Measurements from ENCODE around the gene CAMK2D. TPM values are rescaled to one million over a fixed set of nuclear protein-coding genes. Genes with fewer than 3 reads are reported as not detected.

CAMK2D gene
- total RNA-seq, 1 experiment from 2014 or later, result 7.1 TPM

- no peaks in the 10 kb centered on the region for H3K36me3 ChIP-seq (ENCODE audit: low read depth)
- no peak for TF ChIP-seq EZH2 (IDR thresholded peaks at IDR 0.05; ENCODE audit: low read depth)
- TF ChIP-seq CTCF (conservative IDR thresholded peaks at IDR 0.05), result no peak
- H3F3A ChIP-seq (ENCODE audit: insufficient read depth, low read depth), result no peaks in the 10 kb centered on the region
- H3K9me2 ChIP-seq (ENCODE audit: insufficient read depth), result no peaks in the 10 kb centered on the region
- no TSS peak for BruUV-seq (replicated peaks)
- H3K9me3 ChIP-seq (ENCODE audit: insufficient read depth, low read depth), result no peaks in the 10 kb centered on the region
- POLR2A ChIA-PET (ENCODE audit: unreplicated experiment), result no interaction called here
- no peak overlapping the region for H3K4me2 ChIP-seq
- CTCF ChIA-PET, result no interaction called here
- H3K79me2 ChIP-seq (ENCODE audit: low read depth), result no peaks in the 10 kb centered on the region
- no peak overlapping the region for H3K4me3 ChIP-seq
- no peaks in the 10 kb centered on the region for H4K20me1 ChIP-seq (ENCODE audit: insufficient read depth)
- no peak for DNase-seq
- H3K27me3 ChIP-seq (ENCODE audit: insufficient read depth, low read depth), result no peaks in the 10 kb centered on the region
- H3K4me1 ChIP-seq (replicated peaks; ENCODE audit: insufficient read depth), result no peaks in the 10 kb centered on the region; the same call in 1 of the 2 replicates
- intact Hi-C loops (cut with micrococcal nuclease; ENCODE audit: unreplicated experiment), result no loop called here
- H3K27ac ChIP-seq, result no peak overlapping the region
- no peak overlapping the region for H2AFZ ChIP-seq
These were observed 87.3 kb downstream of the CAMK2D start for GRCh38 chr4:113674251-113674650.

GRCh38 chr4:113673450-113673849 lies 88.1 kb downstream of the CAMK2D start:
- DNase-seq, result no peak
- Histone ChIP-seq H3K9me2 (ENCODE audit: insufficient read depth) (no peaks in the 10 kb centered on the region), H3K4me3 (no peak overlapping the region), H3K4me2 (no peak overlapping the region), H3K27me3 (ENCODE audit: insufficient read depth, low read depth) (no peaks in the 10 kb centered on the region), H3K9me3 (ENCODE audit: insufficient read depth, low read depth) (no peaks in the 10 kb centered on the region), H2AFZ (no peak overlapping the region), H3F3A (ENCODE audit: insufficient read depth, low read depth) (no peaks in the 10 kb centered on the region), H3K27ac (no peak overlapping the region), H3K36me3 (ENCODE audit: low read depth) (no peaks in the 10 kb centered on the region), H3K79me2 (ENCODE audit: low read depth) (no peaks in the 10 kb centered on the region), H4K20me1 (ENCODE audit: insufficient read depth) (no peaks in the 10 kb centered on the region), H3K4me1 (replicated peaks; ENCODE audit: insufficient read depth) (no peaks in the 10 kb centered on the region; the same call in 1 of the 2 replicates)
- TF ChIP-seq CTCF (conservative IDR thresholded peaks at IDR 0.05) (no peak), EZH2 (IDR thresholded peaks at IDR 0.05; ENCODE audit: low read depth) (no peak)
- intact Hi-C loops (cut with micrococcal nuclease; ENCODE audit: unreplicated experiment), result no loop called here
- no TSS peak for BruUV-seq (replicated peaks)
- CTCF ChIA-PET, result no interaction called here
- POLR2A ChIA-PET (ENCODE audit: unreplicated experiment), result no interaction called here

GRCh38 chr4:113666386-113667114 lies 95.0 kb downstream of the CAMK2D start:
- no peaks in the 10 kb centered on the region for H3K4me1 ChIP-seq (replicated peaks; ENCODE audit: insufficient read depth)
- H3K4me3 ChIP-seq, result no peak overlapping the region
- H3K27ac ChIP-seq, result no peak overlapping the region
- no peaks in the 10 kb centered on the region for H3K27me3 ChIP-seq (ENCODE audit: insufficient read depth, low read depth)
- no peaks in the 10 kb centered on the region for H4K20me1 ChIP-seq (ENCODE audit: insufficient read depth)
- H3K9me2 ChIP-seq (ENCODE audit: insufficient read depth), result no peaks in the 10 kb centered on the region
- H3K36me3 ChIP-seq (ENCODE audit: low read depth), result no peaks in the 10 kb centered on the region
- POLR2A ChIA-PET (ENCODE audit: unreplicated experiment), result no interaction called here
- no peaks in the 10 kb centered on the region for H3K9me3 ChIP-seq (ENCODE audit: insufficient read depth, low read depth)
- DNase-seq, result no peak
- H3F3A ChIP-seq (ENCODE audit: insufficient read depth, low read depth), result no peaks in the 10 kb centered on the region
- no peak overlapping the region for H3K4me2 ChIP-seq
- no peak overlapping the region for H2AFZ ChIP-seq
- CTCF ChIA-PET, result no interaction called here
- intact Hi-C loops (cut with micrococcal nuclease; ENCODE audit: unreplicated experiment), result no loop called here
- TF ChIP-seq EZH2 (IDR thresholded peaks at IDR 0.05; ENCODE audit: low read depth) (no peak), CTCF (conservative IDR thresholded peaks at IDR 0.05) (no peak)
- H3K79me2 ChIP-seq (ENCODE audit: low read depth), result no peaks in the 10 kb centered on the region
- BruUV-seq (replicated peaks), result no TSS peak

Measured in PC-9 (cell line).